SJCRH30 (cell line): Measurements from ENCODE around the gene PFDN1. TPM values are rescaled to one million over a fixed set of nuclear protein-coding genes. Genes with fewer than 3 reads are reported as not detected.

ENCODE experiments used
- DNase-seq, 2 experiments: peaks; one replicate each; pipeline ENCODE4 v3.0.0-alpha.2; 2015 to 2020
- H3K27ac ChIP-seq: fragments of 250-450 bp; sonication (Bioruptor Pico); 2 replicates; pipeline ENCODE4 v1.5.1; 2020; ENCODE audit warnings: mild to moderate bottlenecking, moderate library complexity
- H3K27me3 ChIP-seq: fragments of 250-450 bp; sonication (Bioruptor Pico); 2 replicates; pipeline ENCODE4 v1.5.1; 2020; ENCODE audit warnings: mild to moderate bottlenecking, moderate library complexity
- H3K36me3 ChIP-seq: fragments of 250-450 bp; sonication (Bioruptor Pico); 2 replicates; pipeline ENCODE4 v1.5.1; 2020; ENCODE audit warnings: mild to moderate bottlenecking, moderate library complexity
- H3K4me1 ChIP-seq: fragments of 250-450 bp; sonication (Bioruptor Pico); 2 replicates; pipeline ENCODE4 v1.5.1; 2020; ENCODE audit warnings: mild to moderate bottlenecking, moderate library complexity
- H3K4me3 ChIP-seq: fragments of 250-450 bp; sonication (Bioruptor Pico); 2 replicates; pipeline ENCODE4 v1.5.1; 2020; ENCODE audit warnings: mild to moderate bottlenecking, moderate library complexity
- H3K9me3 ChIP-seq: fragments of 250-450 bp; sonication (Bioruptor Pico); replicated peaks from 2 replicates; pipeline ENCODE4 v1.5.1; 2020; ENCODE audit warnings: mild to moderate bottlenecking, moderate library complexity
- total RNA-seq: library from RNA; depleted of rRNA; stranded (reverse); fragments of >200 nt; shearing (Covaris generic); gene quantifications from 2 replicates; pipeline ENCODE4 v1.2.3, GENCODE V29; 2014

Gene PFDN1
- total RNA-seq, 1 experiment from 2014 or later = 93.9 TPM

DNA sequence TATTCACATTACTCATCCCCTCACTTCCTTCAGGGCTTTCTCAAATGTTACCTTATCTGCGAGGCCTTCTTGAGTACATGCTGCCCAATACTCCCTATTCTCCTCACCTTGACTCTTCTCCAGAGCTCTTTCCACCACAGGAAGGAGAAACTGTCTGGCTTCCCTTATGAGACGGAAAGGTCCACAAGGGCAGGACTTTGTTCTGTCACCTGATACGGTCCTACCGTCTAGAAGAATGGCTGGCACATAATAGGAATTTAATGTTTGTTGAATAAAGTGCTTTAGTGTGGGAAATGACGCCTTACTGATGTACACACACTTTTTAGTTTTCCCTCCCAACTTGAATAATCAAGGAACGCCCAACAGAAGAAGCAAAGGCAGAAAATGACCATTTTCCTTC, 52.5 kb downstream of the PFDN1 start:
- DNase-seq = no peak
- H3K9me3 ChIP-seq = no peaks in the 10 kb centered on the region
- no peak overlapping the region for H3K27ac ChIP-seq
- H3K4me1 ChIP-seq = peaks cover 42% of the 10 kb centered on the region
- H3K4me3 ChIP-seq = no peak overlapping the region
- H3K27me3 ChIP-seq = no peaks in the 10 kb centered on the region
- H3K36me3 ChIP-seq = no peaks in the 10 kb centered on the region

DNA sequence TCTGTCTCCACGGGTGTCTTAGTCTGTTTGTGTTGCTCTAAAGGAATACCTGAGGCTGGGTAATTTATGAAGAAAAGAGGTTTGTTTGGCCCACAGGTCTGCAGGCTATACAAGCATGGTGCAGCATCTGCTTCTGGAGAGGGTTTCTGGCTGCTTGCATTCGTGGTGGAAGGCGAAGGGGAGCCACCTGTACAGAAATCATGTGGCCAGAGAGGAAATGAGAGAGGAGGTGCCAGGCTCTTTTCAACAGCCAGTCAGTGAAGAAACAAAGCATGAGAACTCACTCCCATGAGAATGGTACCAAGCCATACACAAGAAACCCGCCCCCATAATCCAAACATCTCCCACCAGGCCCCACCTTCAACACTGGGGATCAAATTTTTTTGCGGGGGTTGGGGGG, 53.4 kb downstream of the PFDN1 start:
- H3K4me1 ChIP-seq = peaks cover 50% of the 10 kb centered on the region
- no peak overlapping the region for H3K27ac ChIP-seq

DNA sequence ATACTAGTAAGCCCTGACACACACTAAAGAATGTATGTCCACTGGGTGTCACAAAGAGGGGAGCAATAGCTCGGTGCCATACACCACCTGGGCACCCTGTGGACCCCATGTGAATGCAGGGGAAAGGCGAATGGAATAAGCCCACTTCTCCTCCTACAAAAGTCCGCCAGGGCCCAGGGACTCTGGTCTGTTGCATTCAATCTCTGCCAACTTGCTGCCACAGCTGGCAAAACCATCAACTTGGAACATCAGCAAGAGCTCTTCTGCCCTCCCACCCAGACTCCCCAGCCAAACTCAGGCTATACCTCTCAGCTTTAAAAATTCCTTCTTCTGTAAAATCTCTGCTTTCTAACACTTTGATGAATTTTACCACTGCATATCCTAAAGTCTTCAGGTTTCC, 54.5 kb downstream of the PFDN1 start:
- no peak for DNase-seq

More for the DNA sequence above, 53.4 kb downstream of the PFDN1 start:
- no peaks in the 10 kb centered on the region for H3K9me3 ChIP-seq
- peaks cover 6% of the 10 kb centered on the region; the same call in 1 of the 2 replicates for H3K36me3 ChIP-seq
- no peak overlapping the region for H3K4me3 ChIP-seq
- no peaks in the 10 kb centered on the region for H3K27me3 ChIP-seq
- DNase-seq = no peak

DNA sequence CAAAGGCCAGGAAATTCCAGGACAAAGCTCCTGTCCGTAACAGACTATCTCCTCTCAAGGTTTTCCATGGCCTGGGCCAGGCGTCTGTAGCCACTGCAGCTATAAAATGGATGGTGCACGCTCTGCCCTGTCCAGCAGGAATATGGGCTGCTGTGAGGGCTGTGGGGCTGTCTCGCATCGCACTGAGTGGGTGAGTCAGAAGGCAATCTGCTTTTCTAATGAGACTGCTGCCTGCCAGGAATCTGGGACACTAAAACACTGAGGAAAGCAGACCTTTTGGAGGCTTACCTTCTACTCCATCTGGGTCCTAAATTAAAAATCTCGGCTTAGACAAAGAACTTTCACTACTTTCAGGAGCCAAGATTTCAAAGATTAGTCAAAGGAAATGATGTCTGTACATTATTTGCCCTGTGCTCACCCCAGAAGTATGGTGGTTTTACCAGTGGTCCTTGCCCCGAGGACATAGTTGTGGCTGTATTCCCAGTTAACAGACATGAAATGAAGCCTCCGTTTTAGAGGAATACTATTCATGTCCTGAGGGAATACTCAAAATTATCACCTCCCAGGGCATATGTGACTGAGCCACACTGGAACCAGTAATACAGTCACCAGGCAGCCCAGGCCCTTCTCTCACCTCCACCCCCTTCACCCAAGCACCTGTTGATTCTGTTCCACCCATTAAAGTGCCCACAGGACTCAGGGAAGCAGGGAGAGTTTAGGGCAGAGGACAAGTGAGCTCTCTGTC, 56.4 kb downstream of the PFDN1 start:
- Histone ChIP-seq H3K4me1 (peaks cover 41% of the 10 kb centered on the region), H3K36me3 (peaks cover 6% of the 10 kb centered on the region; the same call in 1 of the 2 replicates), H3K27ac (peak overlapping the region; percentile 52), H3K4me3 (no peak overlapping the region), H3K9me3 (no peaks in the 10 kb centered on the region), H3K27me3 (no peaks in the 10 kb centered on the region)
- peak; percentile 59 to 78 for DNase-seq

More for the DNA sequence above, 54.5 kb downstream of the PFDN1 start:
- Histone ChIP-seq H3K4me1 (peaks cover 50% of the 10 kb centered on the region), H3K36me3 (peaks cover 6% of the 10 kb centered on the region; the same call in 1 of the 2 replicates), H3K27ac (no peak overlapping the region), H3K9me3 (no peaks in the 10 kb centered on the region), H3K27me3 (no peaks in the 10 kb centered on the region), H3K4me3 (no peak overlapping the region)

DNA sequence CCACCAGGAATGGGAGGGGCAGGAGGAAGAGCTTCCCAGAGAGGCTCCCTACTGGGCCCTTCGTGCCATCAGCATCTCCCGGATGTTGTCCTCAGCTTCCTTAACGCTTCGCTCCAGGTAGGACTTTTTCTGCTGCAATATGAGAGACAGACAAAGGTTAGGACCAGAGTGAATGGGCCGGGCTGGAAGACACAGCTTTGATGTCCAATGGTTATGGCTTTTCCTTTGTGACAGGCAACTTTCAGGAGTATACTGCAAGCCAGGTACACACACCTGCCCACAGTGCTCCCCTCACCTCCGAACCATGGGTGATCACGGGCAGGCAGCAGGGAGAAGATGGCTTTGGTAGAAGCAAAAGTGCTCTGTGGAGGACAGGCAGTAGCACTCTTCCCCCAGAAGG, 57.0 kb downstream of the PFDN1 start:
- Histone ChIP-seq H3K36me3 (peaks cover 6% of the 10 kb centered on the region; the same call in 1 of the 2 replicates), H3K27ac (peak overlapping the region; percentile 52), H3K4me1 (peaks cover 42% of the 10 kb centered on the region), H3K27me3 (no peaks in the 10 kb centered on the region), H3K4me3 (no peak overlapping the region), H3K9me3 (no peaks in the 10 kb centered on the region)
- no peak for DNase-seq

DNA sequence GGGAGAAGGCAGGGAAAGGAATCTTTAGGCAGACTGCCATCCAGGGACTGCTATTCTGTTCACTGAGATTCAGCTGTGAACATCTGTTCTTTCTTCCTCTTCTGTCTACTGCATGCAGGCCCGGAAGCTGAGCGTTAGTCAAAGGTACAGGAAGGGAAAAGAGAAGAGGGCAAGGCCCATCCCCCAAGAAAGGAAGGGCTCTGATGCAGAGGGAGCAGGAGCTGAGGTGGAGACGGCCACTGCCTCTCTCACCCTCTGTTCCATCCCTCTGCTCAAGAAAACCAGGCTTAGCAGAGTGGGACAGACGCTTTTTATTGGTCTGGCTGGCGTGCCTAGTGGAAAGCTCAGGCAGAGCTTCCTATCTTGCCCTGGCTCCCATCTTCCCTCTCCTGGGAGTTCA, 57.6 kb downstream of the PFDN1 start:
- H3K4me3 ChIP-seq = no peak overlapping the region
- H3K27me3 ChIP-seq = no peaks in the 10 kb centered on the region
- no peak overlapping the region for H3K27ac ChIP-seq
- no peak for DNase-seq
- H3K9me3 ChIP-seq = no peaks in the 10 kb centered on the region
- H3K36me3 ChIP-seq = peaks cover 6% of the 10 kb centered on the region; the same call in 1 of the 2 replicates
- peaks cover 41% of the 10 kb centered on the region for H3K4me1 ChIP-seq

DNA sequence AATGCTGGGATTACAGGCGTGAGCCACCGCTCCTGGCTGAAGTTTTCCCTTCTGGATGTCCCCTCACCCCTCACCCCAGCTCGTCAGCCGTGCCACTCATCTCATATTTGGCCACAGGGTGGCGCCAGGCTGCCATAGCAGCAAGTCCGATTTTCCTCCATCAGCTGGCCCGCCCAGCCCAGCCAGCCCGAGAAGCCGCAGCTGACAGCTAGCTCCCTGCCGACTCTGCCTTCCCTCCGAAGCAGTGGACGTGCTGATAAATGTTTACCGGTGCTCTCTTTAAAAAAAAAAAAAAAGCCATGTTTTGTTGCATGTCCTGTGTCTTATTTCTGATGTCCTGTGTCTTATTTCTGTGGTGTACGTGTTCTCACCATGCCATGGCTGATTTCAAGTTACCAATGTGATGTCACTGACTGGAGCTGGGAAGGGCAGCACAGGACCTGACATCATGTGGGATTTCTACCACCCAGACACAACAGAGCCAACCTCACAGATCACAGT, 58.3 kb downstream of the PFDN1 start:
- H3K36me3 ChIP-seq = peaks cover 6% of the 10 kb centered on the region; the same call in 1 of the 2 replicates
- H3K9me3 ChIP-seq = no peaks in the 10 kb centered on the region
- no peak overlapping the region for H3K27ac ChIP-seq
- H3K4me3 ChIP-seq = no peak overlapping the region
- peaks cover 41% of the 10 kb centered on the region for H3K4me1 ChIP-seq
- DNase-seq = peak; percentile 91 to 92
- no peaks in the 10 kb centered on the region for H3K27me3 ChIP-seq

DNA sequence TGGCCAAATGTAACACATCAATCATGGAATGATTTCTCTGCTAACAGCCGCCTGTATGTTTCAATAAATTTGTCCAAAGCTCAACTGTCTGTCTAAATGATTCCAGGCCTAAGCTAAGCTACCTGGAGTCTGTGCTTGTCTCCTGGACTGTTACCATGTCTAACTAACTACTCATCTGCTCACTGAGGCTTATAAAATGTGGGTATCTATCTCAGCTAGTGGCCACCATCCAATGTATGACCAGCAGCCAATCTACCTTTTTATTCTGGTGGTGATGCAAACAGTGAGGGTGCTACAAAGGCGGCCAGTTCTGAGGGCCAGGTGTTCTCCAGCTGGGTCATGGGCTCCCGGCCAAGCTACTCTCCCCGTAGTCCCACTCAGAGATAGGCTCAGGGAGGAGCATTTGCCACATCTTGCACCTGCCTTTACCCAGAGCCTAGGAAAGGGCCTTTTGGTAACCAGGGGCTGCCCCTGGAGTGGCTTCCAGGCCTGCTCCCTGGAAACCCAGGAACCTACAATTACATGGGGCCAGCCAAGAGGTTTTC, 59.1 kb downstream of the PFDN1 start:
- no peak overlapping the region for H3K27ac ChIP-seq
- peaks cover 41% of the 10 kb centered on the region for H3K4me1 ChIP-seq
- no peak overlapping the region for H3K4me3 ChIP-seq
- DNase-seq = no peak
- peaks cover 6% of the 10 kb centered on the region; the same call in 1 of the 2 replicates for H3K36me3 ChIP-seq
- H3K27me3 ChIP-seq = no peaks in the 10 kb centered on the region
- no peaks in the 10 kb centered on the region for H3K9me3 ChIP-seq

DNA sequence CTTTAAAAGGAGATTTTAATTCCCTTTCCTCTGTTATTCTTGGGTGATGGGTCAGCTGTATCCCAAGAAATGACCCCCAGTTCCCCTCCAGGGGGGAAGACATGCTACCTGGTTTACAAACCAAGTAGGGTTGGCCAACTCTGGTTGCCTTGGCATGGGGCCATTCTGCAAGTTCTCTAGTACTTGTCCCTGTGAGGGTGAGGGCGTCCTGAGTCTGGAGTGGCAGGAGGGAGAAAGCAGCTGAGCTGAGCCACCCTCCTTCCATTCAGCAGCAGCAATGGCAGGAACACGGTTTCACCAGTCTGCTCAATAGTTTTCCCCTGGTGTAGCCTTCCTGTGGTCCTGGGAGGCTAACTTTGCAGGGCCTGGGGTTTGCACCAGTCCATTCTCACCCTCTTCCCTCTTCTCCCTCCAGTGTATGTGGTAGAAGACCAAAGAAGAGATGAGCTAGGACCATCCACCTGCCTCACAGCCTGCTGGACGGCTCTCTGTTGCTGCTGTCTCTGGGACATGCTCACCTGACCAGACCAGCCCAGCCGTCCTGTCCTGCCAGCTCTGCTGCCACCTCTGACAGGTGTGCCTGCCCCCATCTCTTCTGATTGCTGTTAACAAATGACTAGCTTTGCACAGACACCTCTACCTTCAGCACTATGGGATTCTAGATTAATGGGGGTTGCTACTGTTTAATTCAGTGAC, 59.9 kb downstream of the PFDN1 start:
- Histone ChIP-seq H3K27ac (no peak overlapping the region), H3K9me3 (no peaks in the 10 kb centered on the region), H3K4me3 (no peak overlapping the region), H3K4me1 (peaks cover 41% of the 10 kb centered on the region), H3K36me3 (peaks cover 6% of the 10 kb centered on the region; the same call in 1 of the 2 replicates), H3K27me3 (no peaks in the 10 kb centered on the region)
- DNase-seq = no peak

DNA sequence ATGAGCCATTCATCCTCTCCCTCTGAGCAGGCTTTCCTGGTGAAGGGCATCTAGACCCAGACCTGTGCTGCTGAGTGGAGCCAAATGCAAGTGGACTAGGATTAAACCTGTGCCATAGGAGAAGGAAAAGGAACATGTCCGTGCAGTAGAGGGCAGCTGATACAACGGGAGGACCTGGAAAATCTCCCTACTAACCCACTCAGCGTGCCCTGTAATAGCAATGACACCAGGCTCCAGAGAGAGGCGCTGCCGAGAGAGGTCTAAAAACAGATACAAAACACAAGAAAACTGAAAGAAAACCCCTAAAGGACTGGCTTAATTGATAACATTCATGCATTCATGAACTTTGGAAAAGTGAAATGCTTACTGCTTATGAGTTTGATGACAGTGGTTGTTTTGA, 60.8 kb downstream of the PFDN1 start:
- H3K36me3 ChIP-seq = peaks cover 6% of the 10 kb centered on the region; the same call in 1 of the 2 replicates
- peaks cover 36% of the 10 kb centered on the region for H3K4me1 ChIP-seq
- no peak for DNase-seq
- H3K9me3 ChIP-seq = no peaks in the 10 kb centered on the region
- no peak overlapping the region for H3K27ac ChIP-seq
- no peaks in the 10 kb centered on the region for H3K27me3 ChIP-seq
- H3K4me3 ChIP-seq = no peak overlapping the region

DNA sequence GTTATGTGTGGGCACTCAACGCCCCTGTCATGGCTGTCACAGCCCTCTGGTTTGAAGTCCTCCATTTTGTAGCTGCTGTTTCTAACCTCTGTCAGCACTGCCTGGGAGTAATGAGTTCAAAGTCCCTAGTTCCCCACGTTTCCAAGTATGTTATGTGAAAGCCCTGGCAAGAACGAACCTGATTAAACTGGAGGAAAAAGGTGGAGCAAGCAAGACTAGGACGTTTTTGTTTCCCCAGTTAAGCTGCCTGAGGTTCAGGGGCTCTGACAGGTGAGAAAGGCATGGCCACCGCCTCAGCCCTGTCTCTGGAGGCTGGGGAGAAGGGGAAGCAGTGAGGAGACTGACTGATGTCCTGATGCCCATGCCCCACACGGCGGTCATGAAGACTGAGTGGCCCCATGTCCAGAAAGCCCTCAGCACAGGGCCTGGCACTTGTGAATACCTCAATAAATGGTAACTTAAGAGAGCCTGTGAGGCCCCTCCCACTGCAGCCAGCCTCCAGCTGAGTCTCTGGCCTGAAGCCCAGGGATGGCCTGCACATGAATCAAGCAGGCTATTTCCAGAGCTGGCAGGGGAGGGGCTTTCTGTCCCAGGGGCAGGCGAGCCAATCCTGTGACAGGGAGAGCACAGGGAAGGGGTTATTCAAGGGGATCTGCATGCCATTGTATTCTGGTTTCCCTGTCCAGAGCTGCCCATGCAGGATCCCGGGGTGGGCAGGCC, 61.8 kb downstream of the PFDN1 start:
- Histone ChIP-seq H3K36me3 (peaks cover 6% of the 10 kb centered on the region; the same call in 1 of the 2 replicates), H3K4me3 (no peak overlapping the region), H3K4me1 (peaks cover 26% of the 10 kb centered on the region), H3K27ac (no peak overlapping the region), H3K9me3 (no peaks in the 10 kb centered on the region), H3K27me3 (no peaks in the 10 kb centered on the region)
- DNase-seq = peak; percentile 84 to 85

DNA sequence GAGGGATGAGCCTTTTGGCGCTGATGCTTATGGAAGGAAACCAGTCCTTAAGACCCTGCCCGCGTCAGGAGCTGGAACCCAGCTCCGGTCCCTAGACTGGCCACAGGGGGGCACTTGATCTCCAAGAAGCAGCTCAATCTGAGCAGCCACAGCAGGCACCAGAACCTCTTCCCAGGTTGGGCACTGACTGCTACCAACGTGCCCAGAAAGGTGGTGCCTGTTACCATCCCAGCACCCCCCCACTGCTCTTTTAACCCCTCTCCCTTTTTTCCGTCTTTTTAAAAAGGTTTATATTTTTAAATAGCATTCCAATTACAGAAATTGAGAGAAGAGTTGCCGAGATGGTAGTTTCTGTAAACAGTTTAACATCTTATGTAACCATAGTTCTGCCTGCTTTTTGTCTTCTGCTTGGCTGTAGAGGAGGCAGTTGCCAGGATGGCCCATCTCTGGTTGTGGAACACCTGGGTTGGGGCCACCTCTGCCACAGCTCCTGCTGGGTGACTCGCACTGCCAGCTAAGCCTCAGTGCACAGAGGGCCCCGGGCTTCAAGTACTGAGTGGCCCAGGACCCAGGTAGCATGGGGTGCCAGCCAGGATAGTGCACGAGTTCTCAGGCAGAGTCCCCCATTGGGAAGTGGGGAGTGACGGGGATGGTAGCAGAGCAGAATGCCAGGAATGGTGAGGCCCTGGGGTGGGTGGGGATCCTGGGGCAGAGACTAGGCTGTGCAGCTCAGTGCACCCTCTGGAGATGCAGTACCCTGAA, 62.8 kb downstream of the PFDN1 start:
- peak; percentile 61 for DNase-seq
- Histone ChIP-seq H3K4me1 (peaks cover 17% of the 10 kb centered on the region), H3K9me3 (no peaks in the 10 kb centered on the region), H3K27me3 (no peaks in the 10 kb centered on the region), H3K4me3 (no peak overlapping the region), H3K27ac (no peak overlapping the region), H3K36me3 (peaks cover 4% of the 10 kb centered on the region; the same call in 1 of the 2 replicates)

DNA sequence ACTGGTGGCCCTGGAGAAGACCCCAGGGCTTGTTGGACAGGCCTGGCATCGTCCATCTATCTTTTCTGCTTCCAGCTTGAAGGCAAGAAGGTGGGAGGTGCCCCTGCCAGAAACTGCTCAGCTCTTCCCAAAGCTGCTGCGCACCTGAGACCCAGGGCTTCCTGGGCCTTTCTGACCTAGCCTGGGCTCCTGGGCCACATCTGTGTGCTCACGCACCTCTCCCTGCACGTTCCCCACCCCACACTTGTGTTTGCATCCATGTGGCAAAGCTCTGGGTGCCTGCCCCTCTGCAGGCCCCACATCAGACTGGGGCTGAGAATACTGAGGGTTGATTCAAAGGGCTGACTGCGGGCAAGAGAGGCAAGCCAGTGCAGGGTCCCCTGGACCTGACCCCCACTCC, 63.4 kb downstream of the PFDN1 start:
- Histone ChIP-seq H3K36me3 (no peaks in the 10 kb centered on the region), H3K4me1 (peaks cover 11% of the 10 kb centered on the region), H3K27me3 (no peaks in the 10 kb centered on the region), H3K9me3 (no peaks in the 10 kb centered on the region), H3K4me3 (no peak overlapping the region), H3K27ac (no peak overlapping the region)
- no peak for DNase-seq

DNA sequence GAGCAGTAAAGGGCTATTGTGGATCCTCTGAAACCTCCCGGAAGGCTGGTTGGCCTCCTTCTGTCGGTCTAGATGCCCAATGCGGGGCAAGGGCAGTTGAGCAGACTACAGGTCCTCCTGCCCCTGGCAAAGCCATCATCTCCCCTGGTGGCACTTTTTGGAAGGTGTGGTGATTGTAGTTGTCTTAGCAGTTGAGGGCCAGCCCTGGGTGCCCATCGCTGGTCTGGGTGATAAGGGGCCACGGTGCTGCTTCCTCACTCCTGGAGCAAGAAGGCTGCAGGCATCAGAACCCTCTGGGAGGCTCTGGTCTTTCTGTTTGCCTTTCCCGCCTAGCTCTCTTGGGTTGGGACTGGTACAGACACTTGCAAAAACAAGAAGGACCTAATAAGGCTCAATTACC, 64.1 kb downstream of the PFDN1 start:
- peaks cover 11% of the 10 kb centered on the region for H3K4me1 ChIP-seq
- H3K27me3 ChIP-seq = no peaks in the 10 kb centered on the region
- H3K27ac ChIP-seq = no peak overlapping the region
- no peaks in the 10 kb centered on the region for H3K36me3 ChIP-seq
- H3K9me3 ChIP-seq = no peaks in the 10 kb centered on the region
- H3K4me3 ChIP-seq = no peak overlapping the region
- no peak for DNase-seq
